NCI-H226 (cell line): Measurements from ENCODE around the gene DNPEP.
"Not testable (repeated sequence)": the region's sequence is repeated elsewhere in the genome, so short reads cannot be mapped to it uniquely, and the experiment has no call there.

Source experiments
- DNase-seq: peaks from one replicate; pipeline ENCODE4 v3.0.0-alpha.2; 2015

Gene DNPEP

GRCh38 chr2:219419012-219419324 is 31.3 kb upstream of the DNPEP start:
- no peak for DNase-seq

GRCh38 chr2:219418155-219419011 is 30.7 kb upstream of the DNPEP start, which contains the start of gene DES:
TSS of gene DES (plus strand) at chr2:219418377. CDS start at chr2:219418463, 86 bp downstream.
- DNase-seq = no peak

- no peak for DNase-seq
These were observed 29.7 kb upstream of the DNPEP start for GRCh38 chr2:219417374-219417773.

GRCh38 chr2:219416938-219417337 is 29.2 kb upstream of the DNPEP start:
- DNase-seq = no peak

GRCh38 chr2:219416235-219416602 is 28.5 kb upstream of the DNPEP start:
- DNase-seq = no peak

- no peak for DNase-seq
These were observed 28.0 kb upstream of the DNPEP start for GRCh38 chr2:219415580-219416234.

GRCh38 chr2:219414857-219415256 is 27.1 kb upstream of the DNPEP start:
- DNase-seq = no peak

- DNase-seq = no peak
These were observed 22.7 kb upstream of the DNPEP start for GRCh38 chr2:219410390-219410789.

- DNase-seq = no peak
These were observed 21.9 kb upstream of the DNPEP start for GRCh38 chr2:219409619-219410018.

- no peak for DNase-seq
These were observed 20.9 kb upstream of the DNPEP start for GRCh38 chr2:219408631-219409030.

GRCh38 chr2:219408204-219408603 is 20.5 kb upstream of the DNPEP start:
- no peak for DNase-seq

GRCh38 chr2:219407343-219407742 is 19.6 kb upstream of the DNPEP start:
- not testable (repeated sequence) for DNase-seq

- peak; percentile 96 for DNase-seq
These were observed 19.1 kb upstream of the DNPEP start for GRCh38 chr2:219406861-219407230.

- no peak for DNase-seq
These were observed 18.5 kb upstream of the DNPEP start for GRCh38 chr2:219405958-219406860.

- DNase-seq = no peak
These were observed 17.7 kb upstream of the DNPEP start for GRCh38 chr2:219405451-219405850.

- DNase-seq = no peak
These were observed 17.2 kb upstream of the DNPEP start for GRCh38 chr2:219404954-219405353.

- DNase-seq = no peak
These were observed 16.7 kb upstream of the DNPEP start for GRCh38 chr2:219404291-219404910.

- DNase-seq = no peak
These were observed 16.1 kb upstream of the DNPEP start for GRCh38 chr2:219403861-219404260.

GRCh38 chr2:219402665-219403515 is 15.2 kb upstream of the DNPEP start:
- DNase-seq = peak; percentile 74

GRCh38 chr2:219401606-219402005 is 13.9 kb upstream of the DNPEP start:
- no peak for DNase-seq

- no peak for DNase-seq
These were observed 12.8 kb upstream of the DNPEP start for GRCh38 chr2:219400562-219400961.
